Tongue (tissue), 2 donors: Measurements from ENCODE around the gene SUN1. TPM values are rescaled to one million over a fixed set of nuclear protein-coding genes. Genes with fewer than 3 reads are reported as not detected.
"Not testable (repeated sequence)": the region's sequence is repeated elsewhere in the genome, so short reads cannot be mapped to it uniquely, and the experiment has no call there.

Experiments used
- DNase-seq: peaks from one replicate; pipeline ENCODE4 v3.0.0-alpha.2; 2015
- total RNA-seq: library from RNA; depleted of rRNA; stranded (reverse); fragments of >200 nt; gene quantifications from one replicate; pipeline ENCODE4 v1.2.3, GENCODE V29; 2014

Gene SUN1
- total RNA-seq, 1 donor from 2014 or later, result 682 TPM

- no peak for DNase-seq
Observed at GRCh38 chr7:922334-923107, 90.2 kb downstream of the SUN1 start.

DNA sequence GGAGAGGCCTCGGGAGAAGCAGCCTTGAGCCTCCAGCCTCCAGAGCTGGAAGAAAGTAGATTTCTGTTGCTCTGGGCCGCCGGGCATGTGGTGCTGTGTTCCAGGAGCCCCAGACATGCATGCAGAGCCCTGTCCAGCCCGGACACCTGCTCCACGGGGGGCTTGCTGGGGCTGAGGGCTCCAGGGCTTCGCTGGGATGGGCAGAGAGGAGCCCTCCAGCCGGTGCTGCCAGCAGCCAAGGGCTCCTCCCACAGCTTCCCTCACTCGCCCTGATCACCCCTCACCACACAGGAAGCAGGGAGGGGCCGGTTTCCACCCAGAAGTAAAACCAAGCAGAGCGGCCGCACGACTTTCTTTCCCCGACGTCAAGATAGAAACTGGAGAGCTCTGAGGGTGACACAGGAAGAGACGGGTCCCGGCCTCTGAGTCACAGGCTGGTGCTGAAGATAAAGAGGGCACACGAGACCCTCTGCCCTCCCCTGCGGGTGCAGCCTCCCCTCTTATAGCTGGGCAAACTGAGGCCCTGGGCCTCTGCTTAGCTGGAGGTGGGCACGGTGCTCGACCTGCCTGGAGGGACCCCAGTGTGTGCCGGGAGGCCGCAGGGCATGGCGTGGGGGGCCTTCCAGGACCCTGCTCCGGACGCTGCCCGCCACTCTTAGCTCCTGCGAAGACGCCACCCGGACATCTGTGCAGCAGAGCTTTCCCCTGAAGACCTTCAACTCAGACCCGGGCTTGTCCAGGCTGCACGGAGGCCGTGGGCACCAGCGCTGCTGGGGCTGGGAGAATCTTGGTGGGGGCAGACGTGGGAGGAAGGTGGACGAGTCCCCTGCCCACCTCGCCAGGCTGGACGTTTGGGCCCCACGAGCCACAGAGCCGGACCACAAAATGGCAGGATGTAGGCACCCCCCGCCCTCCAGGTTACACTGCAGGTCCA lies 91.1 kb downstream of the SUN1 start:
- peak; percentile 59 for DNase-seq

DNA sequence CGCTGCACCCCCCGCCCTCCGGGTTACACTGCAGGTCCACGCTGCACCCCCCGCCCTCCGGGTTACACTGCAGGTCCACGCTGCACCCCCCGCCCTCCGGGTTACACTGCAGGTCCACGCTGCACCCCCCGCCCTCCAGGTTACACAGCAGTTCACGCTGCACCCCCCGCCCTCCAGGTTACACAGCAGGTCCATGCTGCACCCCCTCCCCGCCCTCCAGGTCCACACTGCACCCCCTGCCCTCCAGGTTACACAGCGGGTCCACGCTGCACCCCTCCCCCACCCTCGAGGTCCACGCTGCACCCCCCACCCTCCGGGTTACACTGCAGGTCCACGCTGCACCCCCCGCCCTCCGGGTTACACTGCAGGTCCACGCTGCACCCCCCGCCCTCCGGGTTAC lies 91.8 kb downstream of the SUN1 start:
- DNase-seq, result not testable (repeated sequence)

Other genes starting within 250 kb of the SUN1 start
- 22.5 TPM for gene DNAAF5, start 105.8 kb upstream of the SUN1 start, total RNA-seq
- 28.4 TPM for gene PRKAR1B, start 105.2 kb upstream of the SUN1 start, total RNA-seq
- gene GET4, start 44.1 kb downstream of the SUN1 start, total RNA-seq, result 58.3 TPM
- 1.6 TPM for gene ADAP1, start 122.2 kb downstream of the SUN1 start, total RNA-seq
- gene COX19, start 143.1 kb downstream of the SUN1 start, total RNA-seq, result 13.7 TPM
- 19.1 TPM for gene CYP2W1, start 150.7 kb downstream of the SUN1 start, total RNA-seq
- 15.8 TPM for gene GPR146, start 212.1 kb downstream of the SUN1 start, total RNA-seq